Right hindlimb (tissue), 1 donor: ENCODE measurements around the gene TAF11L6.
"Not testable (repeated sequence)": the region's sequence is repeated elsewhere in the genome, so short reads cannot be mapped to it uniquely, and the experiment has no call there.

Experiments
- DNase-seq: peaks from one replicate; pipeline ENCODE4 v3.0.0-alpha.2; 2018

The TAF11L6 gene

GRCh38 chr5:17528369-17528768 lies at the start of gene TAF11L6:
Gene TAF11L6 (plus strand): TSS chr5:17528669.
- DNase-seq, result not testable (repeated sequence)

DNA sequence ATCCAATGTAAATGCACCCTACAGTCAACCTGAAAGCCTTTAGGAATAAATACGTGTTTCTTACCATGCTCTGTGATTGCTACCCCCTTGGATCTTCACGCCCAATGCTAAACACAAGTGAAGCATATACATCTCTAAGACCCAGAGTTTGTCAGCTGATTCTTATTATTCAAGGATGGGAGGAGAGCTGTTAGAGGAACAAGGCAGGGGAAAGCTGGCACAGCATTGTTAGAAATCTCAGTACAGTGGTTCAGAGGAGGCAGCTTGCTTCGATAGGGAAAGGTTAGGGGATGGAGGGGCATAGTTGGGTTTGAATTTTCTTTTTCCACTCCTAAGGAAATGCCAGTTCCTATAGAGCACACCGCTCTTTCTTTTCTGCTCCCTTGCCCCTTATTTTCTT lies 47.1 kb upstream of the TAF11L6 start:
- DNase-seq, result no peak

GRCh38 chr5:17482790-17483189 lies 45.7 kb upstream of the TAF11L6 start:
- DNase-seq, result no peak

DNA sequence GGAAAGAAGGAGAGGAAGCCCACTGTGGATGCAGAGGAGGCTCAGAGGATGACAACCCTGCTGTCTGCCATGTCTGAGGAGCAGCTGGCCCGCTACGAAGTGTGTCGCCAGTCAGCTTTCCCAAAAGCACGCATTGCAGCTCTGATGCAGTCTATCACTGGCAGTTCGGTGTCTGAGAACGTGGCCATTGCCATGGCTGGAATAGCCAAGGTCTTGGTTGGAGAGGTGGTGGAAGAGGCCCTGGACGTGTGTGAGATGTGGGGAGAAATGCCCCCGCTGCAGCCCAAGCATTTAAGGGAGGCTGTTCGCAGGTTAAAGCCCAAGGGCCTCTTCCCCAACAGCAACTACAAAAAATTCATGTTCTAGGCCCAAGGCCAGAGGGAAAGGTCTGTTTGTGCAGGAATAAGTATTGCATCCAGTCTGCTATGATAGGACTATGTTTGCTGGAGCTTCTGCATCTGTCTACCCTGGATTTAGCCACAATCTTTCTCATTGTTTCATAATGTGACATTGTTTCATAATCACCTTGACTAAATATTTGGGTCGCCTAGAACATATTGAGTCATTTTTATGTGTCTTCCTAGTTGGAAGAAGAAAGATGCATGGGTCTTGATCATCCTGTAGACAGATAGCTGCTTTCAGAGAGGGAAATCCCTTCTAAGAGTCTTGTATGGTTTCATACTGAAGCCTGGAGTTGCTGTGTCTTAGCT lies 41.9 kb upstream of the TAF11L6 start:
- not testable (repeated sequence) for DNase-seq

- DNase-seq, result no peak
Measured at GRCh38 chr5:17487174-17487512, 41.3 kb upstream of the TAF11L6 start.

DNA sequence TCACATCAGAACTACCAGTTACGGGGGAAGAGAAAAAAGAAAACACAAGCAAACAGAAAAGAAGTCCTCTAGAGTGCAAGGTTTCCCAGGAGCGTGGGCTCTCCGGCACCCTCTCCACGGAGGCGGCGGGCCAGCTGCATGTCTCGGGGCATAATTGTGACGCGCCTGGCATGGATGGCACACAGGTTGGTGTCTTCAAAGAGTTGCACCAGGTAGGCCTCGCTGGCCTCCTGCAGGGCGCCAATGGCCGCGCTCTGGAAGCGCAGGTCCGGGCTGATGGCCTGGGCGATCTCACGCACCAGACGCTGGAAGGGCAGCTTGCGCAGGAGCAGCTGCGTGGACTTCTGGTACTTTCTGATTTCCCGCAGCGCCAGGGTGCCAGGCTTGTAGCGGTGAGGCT lies 37.2 kb upstream of the TAF11L6 start:
- not testable (repeated sequence) for DNase-seq

- DNase-seq, result no peak
Measured at GRCh38 chr5:17492770-17493169, 35.7 kb upstream of the TAF11L6 start.

GRCh38 chr5:17497446-17497845 lies 31.0 kb upstream of the TAF11L6 start:
- DNase-seq, result no peak

GRCh38 chr5:17497931-17498330 lies 30.5 kb upstream of the TAF11L6 start, which contains the start of gene TAF11L2:
Gene TAF11L2 (plus strand): TSS chr5:17498231.
- DNase-seq, result not testable (repeated sequence)

DNA sequence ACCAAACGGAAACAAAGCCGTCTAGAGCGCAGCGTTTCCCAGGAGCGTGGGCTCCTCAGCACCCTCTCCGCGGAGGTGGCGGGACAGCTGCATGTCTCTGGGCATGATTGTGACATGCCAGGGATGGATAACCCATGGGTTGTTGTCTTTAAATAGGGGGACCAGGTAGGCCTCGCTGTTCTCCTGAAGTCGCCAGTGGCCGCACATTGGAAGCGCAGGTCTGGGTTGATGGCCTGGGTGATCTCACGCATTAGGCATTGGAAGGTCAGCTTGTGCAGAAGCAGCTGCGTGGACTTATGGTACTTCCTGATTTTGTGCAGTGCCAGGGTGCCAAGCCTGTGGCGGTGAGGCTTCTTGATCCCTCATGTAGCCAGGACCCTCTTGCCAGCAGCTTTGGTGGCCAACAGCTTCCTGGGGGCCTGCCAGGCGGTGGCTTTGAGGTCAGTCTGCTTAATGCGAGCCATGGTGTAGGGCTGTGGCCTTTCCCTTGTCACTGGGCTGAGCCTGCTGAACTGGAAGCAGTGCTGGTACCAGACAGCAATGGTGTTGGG lies 16.6 kb upstream of the TAF11L6 start:
- no peak for DNase-seq

DNA sequence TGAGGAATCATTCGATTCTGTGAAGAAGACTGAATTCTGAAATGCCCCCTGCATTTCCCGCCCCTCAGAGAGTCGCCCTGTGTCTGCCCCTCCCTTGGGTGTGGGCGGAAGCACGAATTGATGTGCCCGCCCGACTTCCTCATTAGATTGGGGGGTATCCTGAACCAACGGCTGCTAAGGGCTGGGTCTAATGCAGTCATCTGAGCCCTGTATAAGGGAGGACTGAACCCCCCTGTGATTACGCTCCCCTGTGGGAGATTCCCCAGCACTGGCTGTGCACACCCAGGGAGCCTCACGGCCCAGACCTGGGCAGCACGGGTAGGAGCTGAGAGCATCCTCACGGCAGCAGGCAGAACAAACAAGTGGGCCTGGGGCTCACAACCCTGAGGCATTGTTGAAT lies 10.9 kb upstream of the TAF11L6 start:
- DNase-seq, result not testable (repeated sequence)

DNA sequence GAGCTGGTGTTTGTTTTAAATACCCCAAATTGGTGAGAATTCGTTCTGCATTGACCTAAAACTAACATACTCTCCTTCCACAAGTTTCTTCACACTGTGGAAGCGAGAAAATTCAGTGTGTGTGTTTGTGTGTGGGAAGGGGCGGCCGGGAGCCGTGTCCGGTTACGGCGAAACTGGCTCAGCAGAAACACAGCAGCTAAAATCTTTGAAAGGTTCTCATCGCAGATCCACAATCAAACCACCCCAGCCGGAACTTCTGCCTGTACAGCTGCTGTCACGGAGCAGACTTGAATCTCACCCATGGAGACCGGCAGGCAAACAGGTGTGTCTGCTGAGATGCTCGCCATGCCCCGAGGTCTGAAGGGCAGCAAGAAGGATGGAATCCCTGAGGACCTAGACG lies 10.4 kb upstream of the TAF11L6 start, which contains the start of gene TAF11L3:
Gene TAF11L3 (plus strand): TSS at position 301 of the 400 bp plus-strand sequence.
- DNase-seq, result not testable (repeated sequence)

- not testable (repeated sequence) for DNase-seq
Measured at GRCh38 chr5:17519508-17519907, 9.0 kb upstream of the TAF11L6 start.

DNA sequence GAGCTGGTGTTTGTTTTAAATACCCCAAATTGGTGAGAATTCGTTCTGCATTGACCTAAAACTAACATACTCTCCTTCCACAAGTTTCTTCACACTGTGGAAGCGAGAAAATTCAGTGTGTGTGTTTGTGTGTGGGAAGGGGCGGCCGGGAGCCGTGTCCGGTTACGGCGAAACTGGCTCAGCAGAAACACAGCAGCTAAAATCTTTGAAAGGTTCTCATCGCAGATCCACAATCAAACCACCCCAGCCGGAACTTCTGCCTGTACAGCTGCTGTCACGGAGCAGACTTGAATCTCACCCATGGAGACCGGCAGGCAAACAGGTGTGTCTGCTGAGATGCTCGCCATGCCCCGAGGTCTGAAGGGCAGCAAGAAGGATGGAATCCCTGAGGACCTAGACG lies 7.0 kb upstream of the TAF11L6 start, which contains the start of gene TAF11L4:
Gene TAF11L4 (plus strand): TSS at position 301 of the 400 bp plus-strand sequence.
- DNase-seq, result not testable (repeated sequence)

DNA sequence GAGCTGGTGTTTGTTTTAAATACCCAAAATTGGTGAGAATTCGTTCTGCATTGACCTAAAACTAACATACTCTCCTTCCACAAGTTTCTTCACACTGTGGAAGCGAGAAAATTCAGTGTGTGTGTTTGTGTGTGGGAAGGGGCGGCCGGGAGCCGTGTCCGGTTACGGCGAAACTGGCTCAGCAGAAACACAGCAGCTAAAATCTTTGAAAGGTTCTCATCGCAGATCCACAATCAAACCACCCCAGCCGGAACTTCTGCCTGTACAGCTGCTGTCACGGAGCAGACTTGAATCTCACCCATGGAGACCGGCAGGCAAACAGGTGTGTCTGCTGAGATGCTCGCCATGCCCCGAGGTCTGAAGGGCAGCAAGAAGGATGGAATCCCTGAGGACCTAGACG lies 3.5 kb upstream of the TAF11L6 start, which contains the start of gene TAF11L5:
Gene TAF11L5 (plus strand): TSS at position 301 of the 400 bp plus-strand sequence.
- DNase-seq, result not testable (repeated sequence)

- not testable (repeated sequence) for DNase-seq
Measured at GRCh38 chr5:17526504-17526903, 2.0 kb upstream of the TAF11L6 start.
